GM12878 (cell line): ENCODE results near the gene BCAS2. TPM values are rescaled to one million over a fixed set of nuclear protein-coding genes. Genes with fewer than 3 reads are reported as not detected.

Experiments
- CHD2 ChIP-seq: IDR thresholded peaks from 2 replicates; pipeline ENCODE4 v1.6.1; 2011; ENCODE audit warnings: low read depth, low read length, improper control_type of control experiment, borderline replicate concordance
- IKZF2 ChIP-seq, 2 experiments: fragments of 450-650 bp; IDR thresholded peaks; 2 replicates each; pipeline ENCODE4 v1.6.1; 2017; ENCODE audit warnings: mild to moderate bottlenecking in 2 of 2, moderate library complexity in 2 of 2
- MTA2 ChIP-seq: fragments of 450-650 bp; IDR thresholded peaks from 2 replicates; pipeline ENCODE4 v1.6.1; 2016; ENCODE audit warnings: low read depth, mild to moderate bottlenecking, moderate library complexity
- NFYB ChIP-seq: IDR thresholded peaks from 2 replicates; pipeline ENCODE4 v1.6.1; 2011; ENCODE audit warnings: low read depth, mild to moderate bottlenecking, low read length, improper control_type of control experiment, moderate library complexity; ENCODE audit not compliant: insufficient read depth
- POLR2A ChIP-seq: IDR thresholded peaks from 2 replicates; pipeline ENCODE4 v1.6.1; 2011; ENCODE audit warnings: low read depth, mild to moderate bottlenecking, low read length
- SREBF2 ChIP-seq: IDR thresholded peaks from 2 replicates; pipeline ENCODE4 v1.6.1; 2012; ENCODE audit warnings: mild to moderate bottlenecking, low read length
- TAF1 ChIP-seq: IDR thresholded peaks from 2 replicates; pipeline ENCODE4 v1.6.1; 2011; ENCODE audit warnings: mild to moderate bottlenecking, low read depth, low read length, borderline replicate concordance
- polyA plus RNA-seq, 11 experiments: library from polyadenylated mRNA; depleted of rRNA in 4 of 11; unstranded in 6 of 11; stranded (reverse) in 5 of 11; fragments of >200 nt; fragmentation: Nextera tagmentation in 4 of 11; fragmentation: Illumina TruSeq in 1 of 11; extraction: Ambion mirVana in 4 of 11; extraction: Trizol in 1 of 11; gene quantifications; 1 replicate in 1 of 11; 2 replicates in 10 of 11; pipeline versions ENCODE4 v1.2.1 to v1.2.3, GENCODE V29; 2011 to 2016; ENCODE audit warnings: inconsistent platforms in 2 of 11, missing spikeins in 2 of 11, low read depth in 1 of 11
- total RNA-seq, 4 experiments: library from RNA; depleted of rRNA in 3 of 4; stranded (reverse); fragments of >200 nt in 3 of 4; fragmentation: Illumina TruSeq in 1 of 4; extraction: Trizol in 1 of 4; gene quantifications; 2 replicates each; pipeline versions ENCODE4 v1.2.1 to v1.2.3, GENCODE V29; 2013 to 2021
- TF ChIP-seq, protein P1 (sequence below): fragments of 450-650 bp; IDR thresholded peaks from 2 replicates; pipeline ENCODE4 v1.6.1; 2017; ENCODE audit warnings: antibody characterized with exemption, mild to moderate bottlenecking, moderate library complexity
- TF ChIP-seq, protein P2 (sequence below): IDR thresholded peaks from 2 replicates; pipeline ENCODE4 v1.6.1; 2012; ENCODE audit warnings: mild to moderate bottlenecking, low read depth, low read length
- TF ChIP-seq, protein P3 (sequence below): fragments of 450-650 bp; IDR thresholded peaks from 2 replicates; pipeline ENCODE4 v1.6.1; 2017; ENCODE audit warnings: mild to moderate bottlenecking, low read depth, inconsistent platforms; ENCODE audit not compliant: poor library complexity, severe bottlenecking

BCAS2 gene
- total and polyA plus RNA-seq, 10 of the 15 experiments (the other 5 are each of a cell fraction or from before 2014, with no cell fraction given) = 37.3 to 129 (median 60.7) TPM

DNA sequence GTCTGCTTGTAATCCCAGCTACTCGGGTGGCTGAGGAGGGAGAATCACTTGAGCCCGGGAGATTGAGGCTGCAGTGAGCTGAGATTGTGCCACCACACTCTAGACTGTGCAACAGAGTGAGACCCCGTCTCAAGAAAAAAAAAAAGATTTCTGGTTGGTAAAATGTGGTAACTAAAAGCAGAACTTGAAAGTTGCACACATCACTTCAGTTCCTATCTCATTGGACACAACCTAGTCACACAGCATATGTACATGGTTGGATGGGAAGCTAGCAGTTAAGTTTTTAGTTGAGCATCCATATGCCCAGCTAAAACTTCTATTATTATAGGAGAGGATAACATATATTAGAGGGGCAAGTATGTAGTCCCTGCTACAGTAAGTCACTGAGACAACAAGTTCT is 22.1 kb downstream of the BCAS2 start (continued):
- TF ChIP-seq, protein P1, sequence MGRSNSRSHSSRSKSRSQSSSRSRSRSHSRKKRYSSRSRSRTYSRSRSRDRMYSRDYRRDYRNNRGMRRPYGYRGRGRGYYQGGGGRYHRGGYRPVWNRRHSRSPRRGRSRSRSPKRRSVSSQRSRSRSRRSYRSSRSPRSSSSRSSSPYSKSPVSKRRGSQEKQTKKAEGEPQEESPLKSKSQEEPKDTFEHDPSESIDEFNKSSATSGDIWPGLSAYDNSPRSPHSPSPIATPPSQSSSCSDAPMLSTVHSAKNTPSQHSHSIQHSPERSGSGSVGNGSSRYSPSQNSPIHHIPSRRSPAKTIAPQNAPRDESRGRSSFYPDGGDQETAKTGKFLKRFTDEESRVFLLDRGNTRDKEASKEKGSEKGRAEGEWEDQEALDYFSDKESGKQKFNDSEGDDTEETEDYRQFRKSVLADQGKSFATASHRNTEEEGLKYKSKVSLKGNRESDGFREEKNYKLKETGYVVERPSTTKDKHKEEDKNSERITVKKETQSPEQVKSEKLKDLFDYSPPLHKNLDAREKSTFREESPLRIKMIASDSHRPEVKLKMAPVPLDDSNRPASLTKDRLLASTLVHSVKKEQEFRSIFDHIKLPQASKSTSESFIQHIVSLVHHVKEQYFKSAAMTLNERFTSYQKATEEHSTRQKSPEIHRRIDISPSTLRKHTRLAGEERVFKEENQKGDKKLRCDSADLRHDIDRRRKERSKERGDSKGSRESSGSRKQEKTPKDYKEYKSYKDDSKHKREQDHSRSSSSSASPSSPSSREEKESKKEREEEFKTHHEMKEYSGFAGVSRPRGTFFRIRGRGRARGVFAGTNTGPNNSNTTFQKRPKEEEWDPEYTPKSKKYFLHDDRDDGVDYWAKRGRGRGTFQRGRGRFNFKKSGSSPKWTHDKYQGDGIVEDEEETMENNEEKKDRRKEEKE = no peak
- no peak for TF ChIP-seq CHD2
- no peak for TF ChIP-seq IKZF2 (IDR thresholded peaks at IDR 0.05)
- TF ChIP-seq, protein P2, sequence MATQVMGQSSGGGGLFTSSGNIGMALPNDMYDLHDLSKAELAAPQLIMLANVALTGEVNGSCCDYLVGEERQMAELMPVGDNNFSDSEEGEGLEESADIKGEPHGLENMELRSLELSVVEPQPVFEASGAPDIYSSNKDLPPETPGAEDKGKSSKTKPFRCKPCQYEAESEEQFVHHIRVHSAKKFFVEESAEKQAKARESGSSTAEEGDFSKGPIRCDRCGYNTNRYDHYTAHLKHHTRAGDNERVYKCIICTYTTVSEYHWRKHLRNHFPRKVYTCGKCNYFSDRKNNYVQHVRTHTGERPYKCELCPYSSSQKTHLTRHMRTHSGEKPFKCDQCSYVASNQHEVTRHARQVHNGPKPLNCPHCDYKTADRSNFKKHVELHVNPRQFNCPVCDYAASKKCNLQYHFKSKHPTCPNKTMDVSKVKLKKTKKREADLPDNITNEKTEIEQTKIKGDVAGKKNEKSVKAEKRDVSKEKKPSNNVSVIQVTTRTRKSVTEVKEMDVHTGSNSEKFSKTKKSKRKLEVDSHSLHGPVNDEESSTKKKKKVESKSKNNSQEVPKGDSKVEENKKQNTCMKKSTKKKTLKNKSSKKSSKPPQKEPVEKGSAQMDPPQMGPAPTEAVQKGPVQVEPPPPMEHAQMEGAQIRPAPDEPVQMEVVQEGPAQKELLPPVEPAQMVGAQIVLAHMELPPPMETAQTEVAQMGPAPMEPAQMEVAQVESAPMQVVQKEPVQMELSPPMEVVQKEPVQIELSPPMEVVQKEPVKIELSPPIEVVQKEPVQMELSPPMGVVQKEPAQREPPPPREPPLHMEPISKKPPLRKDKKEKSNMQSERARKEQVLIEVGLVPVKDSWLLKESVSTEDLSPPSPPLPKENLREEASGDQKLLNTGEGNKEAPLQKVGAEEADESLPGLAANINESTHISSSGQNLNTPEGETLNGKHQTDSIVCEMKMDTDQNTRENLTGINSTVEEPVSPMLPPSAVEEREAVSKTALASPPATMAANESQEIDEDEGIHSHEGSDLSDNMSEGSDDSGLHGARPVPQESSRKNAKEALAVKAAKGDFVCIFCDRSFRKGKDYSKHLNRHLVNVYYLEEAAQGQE = no peak
- TF ChIP-seq SREBF2 = no peak
- TF ChIP-seq, protein P3, sequence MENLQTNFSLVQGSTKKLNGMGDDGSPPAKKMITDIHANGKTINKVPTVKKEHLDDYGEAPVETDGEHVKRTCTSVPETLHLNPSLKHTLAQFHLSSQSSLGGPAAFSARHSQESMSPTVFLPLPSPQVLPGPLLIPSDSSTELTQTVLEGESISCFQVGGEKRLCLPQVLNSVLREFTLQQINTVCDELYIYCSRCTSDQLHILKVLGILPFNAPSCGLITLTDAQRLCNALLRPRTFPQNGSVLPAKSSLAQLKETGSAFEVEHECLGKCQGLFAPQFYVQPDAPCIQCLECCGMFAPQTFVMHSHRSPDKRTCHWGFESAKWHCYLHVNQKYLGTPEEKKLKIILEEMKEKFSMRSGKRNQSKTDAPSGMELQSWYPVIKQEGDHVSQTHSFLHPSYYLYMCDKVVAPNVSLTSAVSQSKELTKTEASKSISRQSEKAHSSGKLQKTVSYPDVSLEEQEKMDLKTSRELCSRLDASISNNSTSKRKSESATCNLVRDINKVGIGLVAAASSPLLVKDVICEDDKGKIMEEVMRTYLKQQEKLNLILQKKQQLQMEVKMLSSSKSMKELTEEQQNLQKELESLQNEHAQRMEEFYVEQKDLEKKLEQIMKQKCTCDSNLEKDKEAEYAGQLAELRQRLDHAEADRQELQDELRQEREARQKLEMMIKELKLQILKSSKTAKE = no peak
- no peak for TF ChIP-seq NFYB
- no peak for TF ChIP-seq POLR2A
- no peak for TF ChIP-seq MTA2
- TF ChIP-seq TAF1 = no peak
